Choroid plexus epithelial cell (primary cell): ENCODE measurements around the gene ZRSR2.
"Not testable (repeated sequence)": the region's sequence is repeated elsewhere in the genome, so short reads cannot be mapped to it uniquely, and the experiment has no call there.

Source experiments
- DNase-seq: peaks from one replicate; pipeline ENCODE4 v3.0.0-alpha.2; 2010; ENCODE audit warnings: low read depth
- H3K4me3 ChIP-seq: 2 replicates; pipeline ENCODE4 v1.5.1; 2011; ENCODE audit warnings: low read depth, mild to moderate bottlenecking, control low read depth, low read length, moderate library complexity
- CTCF ChIP-seq: conservative IDR thresholded peaks from 2 replicates; pipeline ENCODE4 v1.5.1; 2011; ENCODE audit warnings: low read depth, mild to moderate bottlenecking, control low read depth, inconsistent platforms, low read length, moderate library complexity

Gene ZRSR2

GRCh38 chrX:15789979-15790768 lies at the start of gene ZRSR2:
Gene ZRSR2, plus strand, starts transcription at chrX:15790484. Its CDS starts 12 bp downstream, at chrX:15790496.
- peak within 1 kb of the TSS; percentile 82 for H3K4me3 ChIP-seq
- TF ChIP-seq CTCF: no peak
- DNase-seq: peak; percentile 75

- H3K4me3 ChIP-seq: no peak overlapping the region
- DNase-seq: no peak
- TF ChIP-seq CTCF: no peak
Observed at GRCh38 chrX:15744181-15744867, 46.0 kb upstream of the ZRSR2 start.

GRCh38 chrX:15745179-15745578 lies 45.1 kb upstream of the ZRSR2 start:
- H3K4me3 ChIP-seq: no peak overlapping the region
- peak; percentile 38 for DNase-seq
- TF ChIP-seq CTCF: no peak

- DNase-seq, H3K4me3 ChIP-seq: not testable (repeated sequence)
Observed at GRCh38 chrX:15746651-15747050, 43.6 kb upstream of the ZRSR2 start.

- no peak for DNase-seq
- no peak for TF ChIP-seq CTCF
- H3K4me3 ChIP-seq: no peak overlapping the region
Observed at GRCh38 chrX:15747626-15748173, 42.6 kb upstream of the ZRSR2 start.

- TF ChIP-seq CTCF: no peak
- no peak overlapping the region for H3K4me3 ChIP-seq
- no peak for DNase-seq
Observed at GRCh38 chrX:15748841-15749240, 41.4 kb upstream of the ZRSR2 start.
